Neural cell (in vitro differentiated cells): ENCODE measurements around the gene MRPL36.

Source experiments
- EP300 ChIP-seq: fragments of 450-650 bp; conservative IDR thresholded peaks from 2 replicates; pipeline ENCODE4 v1.6.1; 2014; ENCODE audit warnings: antibody characterized with exemption, mild to moderate bottlenecking, moderate library complexity; ENCODE audit not compliant: poor library complexity, severe bottlenecking
- RAD21 ChIP-seq: fragments of 450-650 bp; conservative IDR thresholded peaks from 2 replicates; pipeline ENCODE4 v1.6.1; 2014; ENCODE audit warnings: antibody characterized with exemption, mild to moderate bottlenecking, moderate library complexity
- REST ChIP-seq: IDR thresholded peaks from 2 replicates; pipeline ENCODE4 v1.6.1; 2012; ENCODE audit warnings: borderline replicate concordance
- TF ChIP-seq, protein P1 (sequence below): fragments of 450-650 bp; IDR thresholded peaks from 2 replicates; pipeline ENCODE4 v1.5.1; 2014; ENCODE audit warnings: antibody characterized with exemption, mild to moderate bottlenecking, moderate library complexity; ENCODE audit not compliant: poor library complexity, severe bottlenecking

GRCh38 chr5:1835431-1835830 lies 35.8 kb upstream of the MRPL36 start:
- TF ChIP-seq, protein P1, sequence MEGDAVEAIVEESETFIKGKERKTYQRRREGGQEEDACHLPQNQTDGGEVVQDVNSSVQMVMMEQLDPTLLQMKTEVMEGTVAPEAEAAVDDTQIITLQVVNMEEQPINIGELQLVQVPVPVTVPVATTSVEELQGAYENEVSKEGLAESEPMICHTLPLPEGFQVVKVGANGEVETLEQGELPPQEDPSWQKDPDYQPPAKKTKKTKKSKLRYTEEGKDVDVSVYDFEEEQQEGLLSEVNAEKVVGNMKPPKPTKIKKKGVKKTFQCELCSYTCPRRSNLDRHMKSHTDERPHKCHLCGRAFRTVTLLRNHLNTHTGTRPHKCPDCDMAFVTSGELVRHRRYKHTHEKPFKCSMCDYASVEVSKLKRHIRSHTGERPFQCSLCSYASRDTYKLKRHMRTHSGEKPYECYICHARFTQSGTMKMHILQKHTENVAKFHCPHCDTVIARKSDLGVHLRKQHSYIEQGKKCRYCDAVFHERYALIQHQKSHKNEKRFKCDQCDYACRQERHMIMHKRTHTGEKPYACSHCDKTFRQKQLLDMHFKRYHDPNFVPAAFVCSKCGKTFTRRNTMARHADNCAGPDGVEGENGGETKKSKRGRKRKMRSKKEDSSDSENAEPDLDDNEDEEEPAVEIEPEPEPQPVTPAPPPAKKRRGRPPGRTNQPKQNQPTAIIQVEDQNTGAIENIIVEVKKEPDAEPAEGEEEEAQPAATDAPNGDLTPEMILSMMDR, result no peak
- no peak for TF ChIP-seq REST
- TF ChIP-seq EP300, result no peak
- no peak for TF ChIP-seq RAD21
